ENCODE data around the gene BCL2L15. TPM values are rescaled to one million over a fixed set of nuclear protein-coding genes. Genes with fewer than 3 reads are reported as not detected.

Gene BCL2L15
- total RNA-seq, 1 experiment from 2014 or later = 0.10 TPM

DNA sequence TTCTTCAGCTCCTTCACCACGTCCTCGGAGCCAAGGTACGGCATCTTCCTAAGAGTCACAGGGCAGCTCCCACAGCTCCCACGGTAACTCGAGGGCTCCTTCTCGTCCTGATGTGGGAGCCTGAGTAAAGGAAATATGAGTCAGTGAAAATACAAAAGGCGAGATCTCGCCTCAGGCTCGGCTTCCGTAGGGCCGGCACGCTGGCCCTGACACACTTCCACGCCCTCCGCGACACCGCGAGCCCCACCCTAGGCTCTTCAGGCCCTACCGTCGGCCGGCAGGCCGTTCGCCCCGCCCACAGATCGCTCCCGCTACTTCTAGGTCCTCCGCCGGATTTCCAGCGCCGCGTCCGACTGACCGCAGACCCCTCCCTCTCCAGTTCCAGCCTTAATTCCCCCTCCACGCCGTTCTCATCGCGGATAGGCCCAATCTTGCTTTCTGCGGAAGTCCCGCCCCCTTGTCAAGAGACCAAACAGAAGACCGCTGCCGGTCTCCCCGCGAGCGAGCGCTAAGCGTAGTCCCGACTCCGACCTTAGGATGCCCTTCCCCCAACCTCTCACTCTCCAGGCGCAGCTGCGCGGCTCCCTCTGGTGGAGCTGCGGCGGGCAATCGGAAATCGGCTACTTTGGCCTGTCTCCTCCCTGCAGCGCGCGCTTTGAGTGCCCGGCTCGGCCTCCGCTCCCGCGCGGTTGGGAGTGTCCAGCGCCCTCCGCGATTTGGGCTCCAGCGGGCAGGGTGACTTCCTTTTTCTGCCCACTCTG lies 17.5 kb upstream of the BCL2L15 start, which contains the start of the genes AP4B1 and DCLRE1B:
Gene AP4B1, minus strand, starts transcription at position 126 of the 761 bp plus-strand sequence. Its CDS starts 82 bp downstream, at position 44.
Gene DCLRE1B, plus strand, starts transcription at position 653 of the 761 bp plus-strand sequence. CDS start 261 bp downstream, outside the sequence.
- POLR2A ChIA-PET = interaction anchor here (0.6 kb wide), 2 partner anchors 42 to 146 kb away, joined by 5 to 9 read pairs; partner anchors contain the start of gene PHTF1
- Histone ChIP-seq H3K27me3 (ENCODE audit: control insufficient read depth, insufficient read depth, low read length) (no peaks in the 10 kb centered on the region), H3K36me3 (ENCODE audit: control insufficient read depth, insufficient read depth, low read length) (peaks cover 2% of the 10 kb centered on the region; the same call in 1 of the 2 replicates), H3K4me3 (ENCODE audit: low read depth in 2 of 2, low read length in 2 of 2) (peak within 1 kb of the TSS; percentile 84 to 93), H3K27ac (ENCODE audit: low read length) (peak within 1 kb of the TSS; percentile 94), H3K9me3 (ENCODE audit: control insufficient read depth, insufficient read depth, low read depth, low read length) (no peaks in the 10 kb centered on the region), H3K4me1 (ENCODE audit: control insufficient read depth, insufficient read depth, low read length) (peaks cover 4% of the 10 kb centered on the region)
- BruUV-seq (replicated peaks) = no TSS peak
- TF ChIP-seq TCF7L2 (IDR thresholded peaks at IDR 0.05; ENCODE audit: low read depth, low read length) (peak; percentile 87), POLR2AphosphoS5 (IDR thresholded peaks at IDR 0.05; ENCODE audit: low read depth, low read length) (peak; percentile 21; the same call in 1 of the 2 replicates), SIN3A (IDR thresholded peaks at IDR 0.05; ENCODE audit: borderline replicate concordance, insufficient read depth, low read depth, low read length) (peak; percentile 89; the same call in 1 of the 2 replicates)
- TF ChIP-seq, protein P1, sequence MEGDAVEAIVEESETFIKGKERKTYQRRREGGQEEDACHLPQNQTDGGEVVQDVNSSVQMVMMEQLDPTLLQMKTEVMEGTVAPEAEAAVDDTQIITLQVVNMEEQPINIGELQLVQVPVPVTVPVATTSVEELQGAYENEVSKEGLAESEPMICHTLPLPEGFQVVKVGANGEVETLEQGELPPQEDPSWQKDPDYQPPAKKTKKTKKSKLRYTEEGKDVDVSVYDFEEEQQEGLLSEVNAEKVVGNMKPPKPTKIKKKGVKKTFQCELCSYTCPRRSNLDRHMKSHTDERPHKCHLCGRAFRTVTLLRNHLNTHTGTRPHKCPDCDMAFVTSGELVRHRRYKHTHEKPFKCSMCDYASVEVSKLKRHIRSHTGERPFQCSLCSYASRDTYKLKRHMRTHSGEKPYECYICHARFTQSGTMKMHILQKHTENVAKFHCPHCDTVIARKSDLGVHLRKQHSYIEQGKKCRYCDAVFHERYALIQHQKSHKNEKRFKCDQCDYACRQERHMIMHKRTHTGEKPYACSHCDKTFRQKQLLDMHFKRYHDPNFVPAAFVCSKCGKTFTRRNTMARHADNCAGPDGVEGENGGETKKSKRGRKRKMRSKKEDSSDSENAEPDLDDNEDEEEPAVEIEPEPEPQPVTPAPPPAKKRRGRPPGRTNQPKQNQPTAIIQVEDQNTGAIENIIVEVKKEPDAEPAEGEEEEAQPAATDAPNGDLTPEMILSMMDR (IDR thresholded peaks at IDR 0.05) = peak; percentile 75
- TF ChIP-seq, protein P2, sequence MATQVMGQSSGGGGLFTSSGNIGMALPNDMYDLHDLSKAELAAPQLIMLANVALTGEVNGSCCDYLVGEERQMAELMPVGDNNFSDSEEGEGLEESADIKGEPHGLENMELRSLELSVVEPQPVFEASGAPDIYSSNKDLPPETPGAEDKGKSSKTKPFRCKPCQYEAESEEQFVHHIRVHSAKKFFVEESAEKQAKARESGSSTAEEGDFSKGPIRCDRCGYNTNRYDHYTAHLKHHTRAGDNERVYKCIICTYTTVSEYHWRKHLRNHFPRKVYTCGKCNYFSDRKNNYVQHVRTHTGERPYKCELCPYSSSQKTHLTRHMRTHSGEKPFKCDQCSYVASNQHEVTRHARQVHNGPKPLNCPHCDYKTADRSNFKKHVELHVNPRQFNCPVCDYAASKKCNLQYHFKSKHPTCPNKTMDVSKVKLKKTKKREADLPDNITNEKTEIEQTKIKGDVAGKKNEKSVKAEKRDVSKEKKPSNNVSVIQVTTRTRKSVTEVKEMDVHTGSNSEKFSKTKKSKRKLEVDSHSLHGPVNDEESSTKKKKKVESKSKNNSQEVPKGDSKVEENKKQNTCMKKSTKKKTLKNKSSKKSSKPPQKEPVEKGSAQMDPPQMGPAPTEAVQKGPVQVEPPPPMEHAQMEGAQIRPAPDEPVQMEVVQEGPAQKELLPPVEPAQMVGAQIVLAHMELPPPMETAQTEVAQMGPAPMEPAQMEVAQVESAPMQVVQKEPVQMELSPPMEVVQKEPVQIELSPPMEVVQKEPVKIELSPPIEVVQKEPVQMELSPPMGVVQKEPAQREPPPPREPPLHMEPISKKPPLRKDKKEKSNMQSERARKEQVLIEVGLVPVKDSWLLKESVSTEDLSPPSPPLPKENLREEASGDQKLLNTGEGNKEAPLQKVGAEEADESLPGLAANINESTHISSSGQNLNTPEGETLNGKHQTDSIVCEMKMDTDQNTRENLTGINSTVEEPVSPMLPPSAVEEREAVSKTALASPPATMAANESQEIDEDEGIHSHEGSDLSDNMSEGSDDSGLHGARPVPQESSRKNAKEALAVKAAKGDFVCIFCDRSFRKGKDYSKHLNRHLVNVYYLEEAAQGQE (IDR thresholded peaks at IDR 0.05; ENCODE audit: insufficient read depth in 1 of 2, low read depth in 2 of 2, low read length in 1 of 2) = no peak; a peak in 1 of 4 replicates
- in situ Hi-C loops (cut with HindIII; ENCODE audit: low pct_unique_long_range_greater_than_20kb, low sequenced_read_pairs) = no loop called here
- DNase-seq (ENCODE audit: low read depth, low spot score) (peak; percentile 96), ATAC-seq (peak; percentile 97)
- intact Hi-C loops (cut with micrococcal nuclease; ENCODE audit: unreplicated experiment) = loop anchor here (2.0 to 10.0 kb wide), 2 partner anchors 26 to 70 kb away; no protein-coding TSS in a partner anchor
- CTCF ChIA-PET = no interaction called here

DNA sequence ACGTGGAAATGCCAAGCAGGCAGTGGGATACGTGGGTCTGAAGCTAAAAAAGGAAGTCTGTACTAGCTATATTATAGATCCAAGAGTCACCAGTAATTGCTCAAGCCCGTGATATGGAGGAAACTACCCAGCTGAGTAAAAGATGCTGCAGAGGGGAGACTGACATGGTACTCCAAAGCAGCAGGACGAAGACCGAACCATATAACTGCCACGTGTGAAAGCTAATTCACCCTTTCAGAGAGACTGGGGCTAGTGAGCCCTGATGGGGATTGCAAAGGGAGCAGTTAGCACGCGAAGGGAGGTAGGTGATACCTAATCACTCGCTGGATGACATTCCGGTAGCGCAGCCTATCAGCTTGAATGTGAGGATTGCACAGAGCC lies 16.9 kb upstream of the BCL2L15 start:
- H3K9me3 ChIP-seq (ENCODE audit: control insufficient read depth, insufficient read depth, low read depth, low read length) = no peaks in the 10 kb centered on the region
- peaks cover 2% of the 10 kb centered on the region; the same call in 1 of the 2 replicates for H3K36me3 ChIP-seq (ENCODE audit: control insufficient read depth, insufficient read depth, low read length)
- BruUV-seq (replicated peaks) = no TSS peak
- DNase-seq (ENCODE audit: low read depth, low spot score) = no peak
- no peaks in the 10 kb centered on the region for H3K27me3 ChIP-seq (ENCODE audit: control insufficient read depth, insufficient read depth, low read length)
- peaks cover 4% of the 10 kb centered on the region for H3K4me1 ChIP-seq (ENCODE audit: control insufficient read depth, insufficient read depth, low read length)
- peak; percentile 40 for ATAC-seq
- POLR2A ChIA-PET = interaction anchor here (0.6 kb wide), 1 partner anchor 42 kb away, joined by 5 read pairs; no protein-coding TSS in a partner anchor
- H3K4me3 ChIP-seq (ENCODE audit: low read depth in 2 of 2, low read length in 2 of 2) = peak overlapping the region; percentile 80 to 93
- H3K27ac ChIP-seq (ENCODE audit: low read length) = peak overlapping the region; percentile 94
- TF ChIP-seq, protein P2 (IDR thresholded peaks at IDR 0.05; ENCODE audit: insufficient read depth in 1 of 2, low read depth in 2 of 2, low read length in 1 of 2) = no peak
- TF ChIP-seq TCF7L2 (IDR thresholded peaks at IDR 0.05; ENCODE audit: low read depth, low read length) = no peak
- TF ChIP-seq SIN3A (IDR thresholded peaks at IDR 0.05; ENCODE audit: borderline replicate concordance, insufficient read depth, low read depth, low read length) = no peak
- TF ChIP-seq, protein P1 (IDR thresholded peaks at IDR 0.05) = no peak
- no peak for TF ChIP-seq POLR2AphosphoS5 (IDR thresholded peaks at IDR 0.05; ENCODE audit: low read depth, low read length)
- CTCF ChIA-PET = no interaction called here
- intact Hi-C loops (cut with micrococcal nuclease; ENCODE audit: unreplicated experiment) = loop anchor here (2.0 to 10.0 kb wide), 2 partner anchors 27 to 69 kb away; no protein-coding TSS in a partner anchor
- in situ Hi-C loops (cut with HindIII; ENCODE audit: low pct_unique_long_range_greater_than_20kb, low sequenced_read_pairs) = no loop called here

Measured in Panc1 (cell line).